Skeletal muscle tissue (tissue), 4 donors: ENCODE data around the gene FOXC2. TPM values are rescaled to one million over a fixed set of nuclear protein-coding genes. Genes with fewer than 3 reads are reported as not detected.

Experiments used
- H3K27ac ChIP-seq: one replicate; pipeline ENCODE4 v1.7.0; 2013; ENCODE audit warnings: mild to moderate bottlenecking, low read depth, low read length, inconsistent platforms
- H3K27me3 ChIP-seq, 3 donors: one replicate each; pipeline ENCODE4 v1.7.0; 2013; ENCODE audit warnings: low read length in 3 of 3; ENCODE audit not compliant: control insufficient read depth in 3 of 3, insufficient read depth in 3 of 3
- H3K36me3 ChIP-seq, 3 donors: one replicate each; pipeline ENCODE4 v1.7.0; 2013; ENCODE audit warnings: low read length in 3 of 3; ENCODE audit not compliant: control insufficient read depth in 3 of 3, insufficient read depth in 3 of 3
- H3K4me1 ChIP-seq, 3 donors: one replicate each; pipeline ENCODE4 v1.7.0; 2013; ENCODE audit warnings: low read length in 3 of 3, mild to moderate bottlenecking in 3 of 3; ENCODE audit not compliant: control insufficient read depth in 3 of 3, insufficient read depth in 3 of 3
- H3K4me3 ChIP-seq, 3 donors: one replicate each; pipeline ENCODE4 v1.7.0; 2013; ENCODE audit warnings: low read length in 3 of 3
- H3K9ac ChIP-seq, 3 donors: one replicate each; pipeline ENCODE4 v1.7.0; 2013; ENCODE audit warnings: low read length in 3 of 3, mild to moderate bottlenecking in 3 of 3, moderate library complexity in 2 of 3, low read depth in 1 of 3
- H3K9me3 ChIP-seq, 3 donors: one replicate each; pipeline ENCODE4 v1.7.0; 2013; ENCODE audit warnings: low read length in 3 of 3; ENCODE audit not compliant: control insufficient read depth in 3 of 3
- total RNA-seq: library from RNA; depleted of rRNA; stranded (reverse); fragments of >200 nt; gene quantifications from one replicate; pipeline ENCODE4 v1.2.3, GENCODE V29; 2014
- donor health status: Osteomylitis.

The FOXC2 gene
- total RNA-seq, 1 donor from 2014 or later, result under 0.01 TPM

- peaks cover 26 to 36% (median 32%) of the 10 kb centered on the region in 3 donors for H3K4me1 ChIP-seq
- peak overlapping the region; percentile 93 for H3K27ac ChIP-seq
- H3K27me3 ChIP-seq, result peaks cover 0 to 5% (median 3%) of the 10 kb centered on the region in 3 donors
- no peaks in the 10 kb centered on the region for H3K9me3 ChIP-seq
- peak overlapping the region; percentile 97 to 100 (median 98) for H3K9ac ChIP-seq
- H3K36me3 ChIP-seq, result peaks cover 8 to 21% (median 18%) of the 10 kb centered on the region in 3 donors
- H3K4me3 ChIP-seq, result peak overlapping the region; percentile 93 to 99 (median 97)
Observed at GRCh38 chr16:86554599-86554916, 12.1 kb upstream of the FOXC2 start.

- H3K36me3 ChIP-seq, result peaks cover 6 to 16% (median 15%) of the 10 kb centered on the region in 3 donors
- peak within 1 kb of the TSS; percentile 97 to 100 (median 98) for H3K9ac ChIP-seq
- H3K9me3 ChIP-seq, result no peaks in the 10 kb centered on the region
- peaks cover 22 to 30% (median 26%) of the 10 kb centered on the region in 3 donors for H3K4me1 ChIP-seq
- H3K27me3 ChIP-seq, result peaks cover 0 to 7% (median 5%) of the 10 kb centered on the region in 3 donors
- H3K27ac ChIP-seq, result peak within 1 kb of the TSS; percentile 93
- peak within 1 kb of the TSS; percentile 93 to 99 (median 97) for H3K4me3 ChIP-seq
Observed at GRCh38 chr16:86554917-86555703, 11.5 kb upstream of the FOXC2 start, which contains the start of gene MTHFSD. TSS of gene MTHFSD (minus strand) at chr16:86555235. CDS start at chr16:86555184, 51 bp downstream.

- peaks cover 0 to 9% (median 5%) of the 10 kb centered on the region in 3 donors for H3K27me3 ChIP-seq
- H3K4me3 ChIP-seq, result peak overlapping the region; percentile 93 to 99 (median 97)
- peak overlapping the region; percentile 93 for H3K27ac ChIP-seq
- H3K36me3 ChIP-seq, result peaks cover 6 to 13% (median 9%) of the 10 kb centered on the region in 3 donors
- H3K4me1 ChIP-seq, result peaks cover 19 to 27% (median 24%) of the 10 kb centered on the region in 3 donors
- H3K9me3 ChIP-seq, result no peaks in the 10 kb centered on the region
- H3K9ac ChIP-seq, result peak overlapping the region; percentile 84 to 100 (median 98)
Observed at GRCh38 chr16:86555704-86556075, 10.9 kb upstream of the FOXC2 start.

GRCh38 chr16:86556576-86556975 lies 10.1 kb upstream of the FOXC2 start:
- Histone ChIP-seq H3K27me3 (peaks cover 4 to 16% (median 12%) of the 10 kb centered on the region in 3 donors), H3K9ac (peak overlapping the region in 1 of 3 donors; percentile 41), H3K9me3 (no peaks in the 10 kb centered on the region), H3K4me3 (peak overlapping the region in 2 of 3 donors; percentile 22 to 93), H3K27ac (peak overlapping the region; percentile 93), H3K36me3 (peaks cover 5 to 8% (median 5%) of the 10 kb centered on the region in 3 donors), H3K4me1 (peaks cover 19 to 27% (median 22%) of the 10 kb centered on the region in 3 donors)

GRCh38 chr16:86557587-86557986 lies 9.0 kb upstream of the FOXC2 start:
- peaks cover 0 to 3% (median 2%) of the 10 kb centered on the region in 3 donors for H3K36me3 ChIP-seq
- H3K4me1 ChIP-seq, result peaks cover 19 to 27% (median 22%) of the 10 kb centered on the region in 3 donors
- no peaks in the 10 kb centered on the region for H3K9me3 ChIP-seq
- no peak overlapping the region for H3K9ac ChIP-seq
- H3K4me3 ChIP-seq, result no peak overlapping the region
- H3K27ac ChIP-seq, result no peak overlapping the region
- peaks cover 6 to 19% (median 15%) of the 10 kb centered on the region in 3 donors for H3K27me3 ChIP-seq

GRCh38 chr16:86558355-86559193 lies 8.1 kb upstream of the FOXC2 start:
- Histone ChIP-seq H3K27me3 (peaks cover 9 to 27% (median 15%) of the 10 kb centered on the region in 3 donors), H3K27ac (no peak overlapping the region), H3K4me3 (no peak overlapping the region), H3K4me1 (peaks cover 19 to 27% (median 26%) of the 10 kb centered on the region in 3 donors), H3K9ac (no peak overlapping the region), H3K9me3 (no peaks in the 10 kb centered on the region), H3K36me3 (peaks cover 0 to 2% (median 0%) of the 10 kb centered on the region in 3 donors)

GRCh38 chr16:86559802-86560305 lies 6.8 kb upstream of the FOXC2 start:
- no peaks in the 10 kb centered on the region for H3K9me3 ChIP-seq
- peaks cover 19 to 22% (median 20%) of the 10 kb centered on the region in 3 donors for H3K4me1 ChIP-seq
- no peak overlapping the region for H3K27ac ChIP-seq
- no peak overlapping the region for H3K4me3 ChIP-seq
- no peak overlapping the region for H3K9ac ChIP-seq
- H3K36me3 ChIP-seq, result peaks cover 0 to under 1% (median 0%) of the 10 kb centered on the region in 3 donors
- peaks cover 22 to 38% (median 25%) of the 10 kb centered on the region in 3 donors for H3K27me3 ChIP-seq

- Histone ChIP-seq H3K9ac (no peak overlapping the region), H3K27ac (no peak overlapping the region), H3K36me3 (no peaks in the 10 kb centered on the region), H3K4me1 (peaks cover 4 to 10% (median 9%) of the 10 kb centered on the region in 3 donors), H3K27me3 (peaks cover 39 to 60% (median 47%) of the 10 kb centered on the region in 3 donors), H3K4me3 (no peak overlapping the region), H3K9me3 (no peaks in the 10 kb centered on the region)
Observed at GRCh38 chr16:86562356-86562755, 4.3 kb upstream of the FOXC2 start.

- peaks cover 41 to 70% (median 54%) of the 10 kb centered on the region in 3 donors for H3K27me3 ChIP-seq
- no peak overlapping the region for H3K9ac ChIP-seq
Observed at GRCh38 chr16:86563469-86564345, 2.9 kb upstream of the FOXC2 start.

More at GRCh38 chr16:86563469-86564345, 2.9 kb upstream of the FOXC2 start:
- Histone ChIP-seq H3K36me3 (no peaks in the 10 kb centered on the region), H3K4me1 (peaks cover 4 to 10% (median 9%) of the 10 kb centered on the region in 3 donors), H3K4me3 (peak overlapping the region in 1 of 3 donors; percentile 10), H3K27ac (no peak overlapping the region), H3K9me3 (no peaks in the 10 kb centered on the region)
